Retina (tissue), 1 donor: ENCODE measurements around the gene SCUBE2.

Experiments
- DNase-seq: peaks from one replicate; pipeline ENCODE4 v3.0.0-alpha.2; 2016

SCUBE2 gene

GRCh38 chr11:9073466-9074225, 17.8 kb downstream of the SCUBE2 start:
- DNase-seq = no peak

GRCh38 chr11:9072626-9073176, 18.7 kb downstream of the SCUBE2 start:
- DNase-seq = no peak

- DNase-seq = no peak
These were observed 19.7 kb downstream of the SCUBE2 start for GRCh38 chr11:9071692-9072091.

GRCh38 chr11:9070749-9071491, 20.5 kb downstream of the SCUBE2 start:
- DNase-seq = peak; percentile 33

- no peak for DNase-seq
These were observed 21.4 kb downstream of the SCUBE2 start for GRCh38 chr11:9069862-9070470.

- peak; percentile 25 for DNase-seq
These were observed 22.1 kb downstream of the SCUBE2 start for GRCh38 chr11:9069256-9069655.

- DNase-seq = peak; percentile 81
These were observed 24.9 kb downstream of the SCUBE2 start for GRCh38 chr11:9066433-9066925.

- peak; percentile 15 for DNase-seq
These were observed 25.6 kb downstream of the SCUBE2 start for GRCh38 chr11:9065607-9066432.

GRCh38 chr11:9061807-9062206, 29.6 kb downstream of the SCUBE2 start:
- DNase-seq = no peak

- DNase-seq = no peak
These were observed 30.7 kb downstream of the SCUBE2 start for GRCh38 chr11:9060700-9061111.

- no peak for DNase-seq
These were observed 32.0 kb downstream of the SCUBE2 start for GRCh38 chr11:9059406-9059805.

- DNase-seq = no peak
These were observed 33.5 kb downstream of the SCUBE2 start for GRCh38 chr11:9057888-9058287.

GRCh38 chr11:9057007-9057406, 34.4 kb downstream of the SCUBE2 start:
- no peak for DNase-seq

GRCh38 chr11:9056467-9056866, 34.9 kb downstream of the SCUBE2 start:
- DNase-seq = no peak

GRCh38 chr11:9053316-9054035, 37.9 kb downstream of the SCUBE2 start:
- no peak for DNase-seq

- no peak for DNase-seq
These were observed 39.1 kb downstream of the SCUBE2 start for GRCh38 chr11:9052316-9052715.

GRCh38 chr11:9049959-9050358, 41.4 kb downstream of the SCUBE2 start:
- no peak for DNase-seq

- peak; percentile 62 for DNase-seq
These were observed 43.4 kb downstream of the SCUBE2 start for GRCh38 chr11:9047964-9048523.

- peak; percentile 15 for DNase-seq
These were observed 44.9 kb downstream of the SCUBE2 start for GRCh38 chr11:9046481-9046880.

GRCh38 chr11:9042488-9042887, 48.9 kb downstream of the SCUBE2 start:
- peak; percentile 19 for DNase-seq

- DNase-seq = no peak
These were observed 49.7 kb downstream of the SCUBE2 start for GRCh38 chr11:9041747-9042146.
